Fibroblast of villous mesenchyme (primary cell): Measurements from ENCODE around the gene ITSN2. TPM values are rescaled to one million over a fixed set of nuclear protein-coding genes. Genes with fewer than 3 reads are reported as not detected.

Source experiments
- DNase-seq: peaks from one replicate; pipeline ENCODE4 v3.0.0-alpha.2; 2010; ENCODE audit warnings: low read depth
- H3K4me3 ChIP-seq: 2 replicates; pipeline ENCODE4 v1.5.1; 2011; ENCODE audit warnings: low read depth, mild to moderate bottlenecking, low read length
- CTCF ChIP-seq: IDR thresholded peaks from 2 replicates; pipeline ENCODE4 v1.5.1; 2012; ENCODE audit warnings: low read depth, mild to moderate bottlenecking, low read length; ENCODE audit not compliant: insufficient read depth
- total RNA-seq: library from RNA; depleted of rRNA; stranded (reverse); fragments of >200 nt; gene quantifications from 2 replicates; pipeline ENCODE4 v1.2.3, GENCODE V29; 2012

ITSN2 gene
- total RNA-seq, 1 donor, result 35.8 TPM

- no peak overlapping the region for H3K4me3 ChIP-seq
- TF ChIP-seq CTCF, result no peak
- DNase-seq, result no peak
Observed at GRCh38 chr2:24191156-24191555, 169.2 kb downstream of the ITSN2 start.

GRCh38 chr2:24190503-24190902, 169.8 kb downstream of the ITSN2 start:
- no peak overlapping the region for H3K4me3 ChIP-seq
- no peak for TF ChIP-seq CTCF
- DNase-seq, result no peak

- no peak for DNase-seq
Observed at GRCh38 chr2:24189551-24189950, 170.8 kb downstream of the ITSN2 start.

GRCh38 chr2:24183366-24184069, 176.8 kb downstream of the ITSN2 start:
- DNase-seq, result peak; percentile 8
- no peak for TF ChIP-seq CTCF
- no peak overlapping the region for H3K4me3 ChIP-seq

More at GRCh38 chr2:24189551-24189950, 170.8 kb downstream of the ITSN2 start:
- no peak overlapping the region for H3K4me3 ChIP-seq
- no peak for TF ChIP-seq CTCF

GRCh38 chr2:24182507-24182906, 177.8 kb downstream of the ITSN2 start:
- no peak overlapping the region for H3K4me3 ChIP-seq
- no peak for DNase-seq
- no peak for TF ChIP-seq CTCF

- H3K4me3 ChIP-seq, result no peak overlapping the region
- no peak for DNase-seq
- TF ChIP-seq CTCF, result no peak
Observed at GRCh38 chr2:24181849-24182248, 178.5 kb downstream of the ITSN2 start.

GRCh38 chr2:24179683-24180082, 180.7 kb downstream of the ITSN2 start:
- no peak for DNase-seq
- H3K4me3 ChIP-seq, result no peak overlapping the region
- no peak for TF ChIP-seq CTCF
